Testis (tissue), 3 donors: ENCODE measurements around the gene AGPAT2. TPM values are rescaled to one million over a fixed set of nuclear protein-coding genes. Genes with fewer than 3 reads are reported as not detected.
A peak's percentile ranks its signal among the peaks of the same experiment; 100 is the strongest.
"Not testable (repeated sequence)": the region's sequence is repeated elsewhere in the genome, so short reads cannot be mapped to it uniquely, and the experiment has no call there.

Source experiments
- DNase-seq: peaks from one replicate; pipeline ENCODE4 v3.0.0-alpha.2; 2019
- H3K27ac ChIP-seq, 2 donors: fragments of 200-600 bp; sonication (generic); one replicate each; pipeline ENCODE4 v1.5.1; 2019
- H3K27me3 ChIP-seq: fragments of 200-600 bp; sonication (generic); one replicate; pipeline ENCODE4 v1.5.1; 2019
- H3K36me3 ChIP-seq: fragments of 200-600 bp; sonication (generic); one replicate; pipeline ENCODE4 v1.5.1; 2017; ENCODE audit warnings: low read depth; ENCODE audit errors: missing control alignments
- H3K4me1 ChIP-seq: fragments of 200-600 bp; sonication (generic); one replicate; pipeline ENCODE4 v1.5.1; 2019
- H3K4me3 ChIP-seq, 2 donors: fragments of 200-600 bp; sonication (generic); one replicate each; pipeline ENCODE4 v1.5.1; 2017 to 2019
- H3K9me3 ChIP-seq: fragments of 200-600 bp; sonication (generic); one replicate; pipeline ENCODE4 v1.5.1; 2017
- POLR2A ChIP-seq: fragments of 450-650 bp; IDR thresholded peaks from one replicate; pipeline ENCODE4 v1.6.1; 2017; ENCODE audit warnings: antibody characterized with exemption, mild to moderate bottlenecking, moderate library complexity
- WGBS, 2 donors: methylation state at CpG; one replicate each; pipeline ENCODE4 v1.1.5; 2018; 5-methylcytosine and 5-hydroxymethylcytosine counted together
- intact Hi-C: fragments of 100-400 bp; cut with DNase I; formaldehyde crosslinking; loops from one replicate; pipeline ENCODE4 v1.15.1; 2023; ENCODE audit warnings: low total_unique reads
- polyA plus RNA-seq: library from polyadenylated mRNA; stranded (reverse); fragments of 350-450 nt; fragmentation: Illumina TruSeq; extraction: RNeasy Lipid Tissue Mini Kit (QIAGEN cat#74804); gene quantifications from one replicate; pipeline ENCODE4 v1.2.3, GENCODE V29; 2014; ENCODE audit warnings: low read depth, low replicate concordance; ENCODE audit not compliant: insufficient read depth
- total RNA-seq, 2 donors: library from RNA; depleted of rRNA; stranded (reverse); fragments of >200 nt; gene quantifications; one replicate each; pipeline ENCODE4 v1.2.3, GENCODE V29; 2016
- TF ChIP-seq, protein P1 (sequence below), 3 experiments: fragments of 450-650 bp in 2 of 3; fragments of 200-600 bp in 1 of 3; sonication (generic) in 1 of 3; IDR thresholded peaks; one replicate each; pipeline ENCODE4 v1.5.1; 2016 to 2019; ENCODE audit warnings: antibody characterized with exemption in 3 of 3, mild to moderate bottlenecking in 2 of 3, moderate library complexity in 1 of 3

AGPAT2 gene
- total and polyA plus RNA-seq, 3 donors from 2014 or later: 34.2 to 52.7 (median 46.6) TPM

- Histone ChIP-seq H3K36me3 (no peaks in the 10 kb centered on the region), H3K27me3 (no peaks in the 10 kb centered on the region), H3K9me3 (no peaks in the 10 kb centered on the region), H3K4me1 (peaks cover 20% of the 10 kb centered on the region), H3K27ac (no peak overlapping the region), H3K4me3 (no peak overlapping the region)
- intact Hi-C loops: no loop called here
- 68 to 92% methylated on average over 14 to 31 of the region's 31 CpGs for WGBS, 2 donors
- no peak for DNase-seq
- TF ChIP-seq, protein P1, sequence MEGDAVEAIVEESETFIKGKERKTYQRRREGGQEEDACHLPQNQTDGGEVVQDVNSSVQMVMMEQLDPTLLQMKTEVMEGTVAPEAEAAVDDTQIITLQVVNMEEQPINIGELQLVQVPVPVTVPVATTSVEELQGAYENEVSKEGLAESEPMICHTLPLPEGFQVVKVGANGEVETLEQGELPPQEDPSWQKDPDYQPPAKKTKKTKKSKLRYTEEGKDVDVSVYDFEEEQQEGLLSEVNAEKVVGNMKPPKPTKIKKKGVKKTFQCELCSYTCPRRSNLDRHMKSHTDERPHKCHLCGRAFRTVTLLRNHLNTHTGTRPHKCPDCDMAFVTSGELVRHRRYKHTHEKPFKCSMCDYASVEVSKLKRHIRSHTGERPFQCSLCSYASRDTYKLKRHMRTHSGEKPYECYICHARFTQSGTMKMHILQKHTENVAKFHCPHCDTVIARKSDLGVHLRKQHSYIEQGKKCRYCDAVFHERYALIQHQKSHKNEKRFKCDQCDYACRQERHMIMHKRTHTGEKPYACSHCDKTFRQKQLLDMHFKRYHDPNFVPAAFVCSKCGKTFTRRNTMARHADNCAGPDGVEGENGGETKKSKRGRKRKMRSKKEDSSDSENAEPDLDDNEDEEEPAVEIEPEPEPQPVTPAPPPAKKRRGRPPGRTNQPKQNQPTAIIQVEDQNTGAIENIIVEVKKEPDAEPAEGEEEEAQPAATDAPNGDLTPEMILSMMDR (IDR thresholded peaks at IDR 0.05): no peak
- TF ChIP-seq POLR2A: no peak
Observed at GRCh38 chr9:136643596-136644342, 43.5 kb downstream of the AGPAT2 start.

DNA sequence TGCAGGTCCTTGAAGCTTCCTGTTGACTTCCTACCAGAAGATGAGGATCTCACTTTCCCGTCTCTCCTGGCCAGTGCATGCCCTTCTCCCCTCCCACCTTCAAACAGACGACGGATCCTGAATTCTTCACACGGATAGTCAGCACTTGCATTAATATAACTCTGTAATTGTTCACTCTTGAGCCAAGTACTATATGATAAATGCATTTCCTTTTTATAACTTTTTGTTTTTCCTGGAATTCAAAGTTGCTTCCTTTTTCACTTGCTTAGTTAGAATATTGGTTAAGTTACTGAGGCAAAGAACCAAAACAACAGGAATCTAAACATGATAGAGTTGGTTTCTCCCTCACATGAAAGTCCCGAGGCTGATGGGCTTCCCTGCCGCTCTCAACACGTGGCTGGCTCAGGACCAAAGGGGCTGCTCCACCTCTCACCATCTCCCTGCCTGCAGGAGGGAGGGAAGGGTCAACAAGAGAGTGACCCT is 44.8 kb downstream of the AGPAT2 start:
- Histone ChIP-seq H3K27ac (no peak overlapping the region), H3K4me3 (no peak overlapping the region), H3K4me1 (peaks cover 20% of the 10 kb centered on the region), H3K9me3 (no peaks in the 10 kb centered on the region), H3K36me3 (no peaks in the 10 kb centered on the region), H3K27me3 (no peaks in the 10 kb centered on the region)
- intact Hi-C loops: no loop called here
- DNase-seq: no peak
- 79 to 83% methylated on average over 7 of the region's 7 CpGs for WGBS, 2 donors
- TF ChIP-seq POLR2A: no peak

GRCh38 chr9:136640171-136641111 is 46.8 kb downstream of the AGPAT2 start:
- no peak overlapping the region for H3K4me3 ChIP-seq
- no peaks in the 10 kb centered on the region for H3K36me3 ChIP-seq
- TF ChIP-seq, protein P1 (IDR thresholded peaks at IDR 0.05): no peak
- TF ChIP-seq POLR2A: no peak
- intact Hi-C loops: no loop called here
- 62 to 76% methylated on average over 26 to 32 of the region's 32 CpGs for WGBS, 2 donors
- H3K27me3 ChIP-seq: no peaks in the 10 kb centered on the region
- H3K9me3 ChIP-seq: no peaks in the 10 kb centered on the region
- H3K4me1 ChIP-seq: peaks cover 9% of the 10 kb centered on the region
- no peak for DNase-seq
- peak overlapping the region; percentile 55 to 56 for H3K27ac ChIP-seq

DNA sequence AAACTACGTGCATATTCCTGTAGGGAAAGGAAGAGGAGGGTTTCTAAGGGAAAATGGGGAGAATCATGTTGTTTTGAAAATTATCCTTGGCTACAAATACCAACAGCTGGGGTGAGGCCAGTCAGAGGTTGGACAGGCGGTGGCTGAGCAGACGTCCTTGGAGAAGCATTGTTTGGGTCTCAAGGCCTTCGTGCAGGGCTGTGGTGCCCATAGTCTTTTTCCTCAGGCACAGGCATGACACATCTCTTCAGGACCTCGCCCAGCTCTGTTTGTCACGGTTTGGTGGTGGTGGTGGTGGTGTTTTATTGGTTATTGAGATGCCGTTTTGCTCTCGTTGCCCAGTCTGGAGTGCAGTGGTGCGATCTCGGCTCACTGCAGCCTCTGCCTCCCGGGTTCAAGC is 52.4 kb downstream of the AGPAT2 start:
- Histone ChIP-seq H3K36me3 (no peaks in the 10 kb centered on the region), H3K27ac (no peak overlapping the region), H3K27me3 (no peaks in the 10 kb centered on the region), H3K9me3 (no peaks in the 10 kb centered on the region), H3K4me3 (no peak overlapping the region), H3K4me1 (no peaks in the 10 kb centered on the region)
- TF ChIP-seq POLR2A: no peak
- TF ChIP-seq, protein P1 (IDR thresholded peaks at IDR 0.05): no peak
- 59 to 64% methylated on average over 11 of the region's 11 CpGs for WGBS, 2 donors
- intact Hi-C loops: no loop called here
- DNase-seq: no peak

DNA sequence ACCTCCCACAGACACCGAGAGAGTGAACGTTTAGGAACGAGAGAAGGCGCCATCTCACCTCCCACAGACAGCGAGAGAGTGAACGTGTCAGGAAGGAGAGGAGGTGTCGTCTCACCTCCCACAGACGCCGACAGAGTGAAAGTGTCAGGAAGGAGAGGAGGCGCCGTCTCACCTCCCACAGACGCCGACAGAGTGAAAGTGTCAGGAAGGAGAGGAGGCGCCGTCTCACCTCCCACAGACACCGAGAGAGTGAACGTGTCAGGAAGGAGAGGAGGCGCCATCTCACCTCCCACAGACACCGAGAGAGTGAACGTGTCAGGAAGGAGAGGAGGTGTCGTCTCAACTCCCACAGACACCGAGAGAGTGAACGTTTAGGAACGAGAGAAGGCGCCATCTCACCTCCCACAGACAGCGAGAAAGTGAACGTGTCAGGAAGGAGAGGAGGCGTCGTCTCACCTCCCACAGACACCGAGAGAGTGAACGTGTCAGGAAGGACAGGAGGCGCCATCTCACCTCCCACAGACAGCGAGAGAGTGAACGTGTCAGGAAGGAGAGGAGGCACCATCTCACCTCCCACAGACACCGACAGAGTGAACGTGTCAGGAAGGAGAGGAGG is 54.7 kb downstream of the AGPAT2 start:
- H3K4me3 ChIP-seq, H3K36me3 ChIP-seq, DNase-seq, H3K4me1 ChIP-seq, H3K27me3 ChIP-seq, H3K27ac ChIP-seq, intact Hi-C loops, H3K9me3 ChIP-seq: not testable (repeated sequence)
- 67 to 68% methylated on average over 36 of the region's 36 CpGs for WGBS, 2 donors

- intact Hi-C loops, H3K36me3 ChIP-seq, H3K27me3 ChIP-seq, H3K27ac ChIP-seq, DNase-seq, H3K4me3 ChIP-seq, H3K9me3 ChIP-seq, H3K4me1 ChIP-seq: not testable (repeated sequence)
- WGBS, 2 donors: 33 to 50% methylated on average over 11 to 13 of the region's 13 CpGs
Observed at GRCh38 chr9:136632072-136632471, 55.2 kb downstream of the AGPAT2 start.
